Prostate gland (tissue), 2 donors: ENCODE data around the gene NARF. TPM values are rescaled to one million over a fixed set of nuclear protein-coding genes. Genes with fewer than 3 reads are reported as not detected.
A peak's percentile ranks its signal among the peaks of the same experiment; 100 is the strongest.
"Not testable (repeated sequence)": the region's sequence is repeated elsewhere in the genome, so short reads cannot be mapped to it uniquely, and the experiment has no call there.

ENCODE experiments used
- DNase-seq: peaks from one replicate; pipeline ENCODE4 v3.0.0-alpha.2; 2019; ENCODE audit warnings: low spot score
- H3K27ac ChIP-seq, 2 donors: fragments of 200-600 bp; sonication (generic); 2 replicates each; pipeline ENCODE4 v1.5.1; 2017 to 2019
- H3K27me3 ChIP-seq: fragments of 200-600 bp; sonication (generic); replicated peaks from 2 replicates; pipeline ENCODE4 v1.5.1; 2019; ENCODE audit not compliant: insufficient read depth
- H3K36me3 ChIP-seq, 2 donors: fragments of 200-600 bp; sonication (generic); 1 replicate in 1 of 2; 2 replicates in 1 of 2; pipeline versions ENCODE4 v1.5.1 to v1.8.1; 2017 to 2019
- H3K4me1 ChIP-seq: fragments of 200-600 bp; sonication (generic); replicated peaks from 2 replicates; pipeline ENCODE4 v1.5.1; 2019
- H3K4me3 ChIP-seq, 2 donors: fragments of 200-600 bp; sonication (generic); 2 replicates each; pipeline ENCODE4 v1.5.1; 2017 to 2019
- H3K9me3 ChIP-seq: fragments of 200-600 bp; sonication (generic); 2 replicates; pipeline ENCODE4 v1.5.1; 2017
- POLR2A ChIP-seq: fragments of 450-650 bp; IDR thresholded peaks from one replicate; pipeline ENCODE4 v1.6.1; 2016; ENCODE audit warnings: antibody characterized with exemption, mild to moderate bottlenecking
- POLR2AphosphoS5 ChIP-seq: sonication (generic); formaldehyde crosslinking; IDR thresholded peaks from one replicate; pipeline ENCODE4 v1.6.1; 2017; ENCODE audit warnings: antibody characterized with exemption
- WGBS: methylation state at CpG from one replicate; pipeline ENCODE4 v1.1.5; 2018; 5-methylcytosine and 5-hydroxymethylcytosine counted together
- intact Hi-C: fragments of 100-400 bp; cut with DNase I; formaldehyde crosslinking; loops from one replicate; pipeline ENCODE4 v1.14.2; 2022
- small RNA-seq, 2 donors: library from RNA; depleted of rRNA; stranded (forward); fragments of <200 nt; gene quantifications; one replicate each; pipeline ENCODE3, GENCODE V24; 2016
- total RNA-seq, 2 donors: library from RNA; depleted of rRNA; stranded (reverse); fragments of >200 nt; gene quantifications; one replicate each; pipeline ENCODE4 v1.1.0, GENCODE V29; 2016
- TF ChIP-seq, protein P1 (sequence below), 4 experiments: fragments of 200-600 bp in 2 of 4; fragments of 450-650 bp in 2 of 4; sonication (generic) in 2 of 4; IDR thresholded peaks; 1 replicate in 3 of 4; 2 replicates in 1 of 4; pipeline ENCODE4 v1.5.1; 2016 to 2019; ENCODE audit warnings: antibody characterized with exemption in 4 of 4, mild to moderate bottlenecking in 2 of 4, moderate library complexity in 2 of 4

NARF gene
- total RNA-seq, 2 donors from 2014 or later: 38.4 to 68.1 TPM

DNA sequence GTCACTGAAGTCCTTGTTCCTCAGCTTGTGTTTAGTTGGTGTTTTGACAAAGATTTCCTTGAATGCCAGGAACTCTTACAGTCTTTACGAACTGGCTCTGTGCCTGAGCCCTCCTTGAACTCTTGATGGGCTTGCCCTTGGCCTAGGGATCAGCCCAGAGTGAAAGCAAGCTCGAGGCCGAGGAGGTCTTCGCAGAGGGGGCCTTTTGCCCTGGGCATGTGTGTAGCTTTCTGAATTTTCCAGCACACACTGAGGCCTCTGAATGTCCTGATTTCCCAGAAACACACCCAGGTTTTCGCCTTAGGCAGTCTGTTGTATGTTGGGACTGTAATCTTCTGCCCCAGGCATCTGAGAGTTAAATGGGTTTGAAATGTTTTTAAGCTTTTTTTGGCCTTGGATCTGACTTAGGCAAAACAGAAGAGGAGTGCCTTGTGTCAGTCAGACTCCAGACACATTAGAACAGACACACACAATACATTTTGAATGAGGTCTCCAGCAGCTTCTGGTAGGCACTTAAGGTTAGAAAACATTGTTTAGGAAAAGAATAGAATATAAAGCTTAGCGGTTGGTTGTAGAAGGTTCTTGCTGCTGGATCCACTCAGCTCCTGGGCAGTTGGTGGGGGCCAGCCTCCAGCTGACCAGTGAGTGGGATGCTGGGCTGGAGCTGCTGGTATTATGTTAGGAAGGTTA is 78.1 kb downstream of the NARF start:
- no peaks in the 10 kb centered on the region for H3K36me3 ChIP-seq
- intact Hi-C loops: loop anchor here (5.0 kb wide), 1 partner anchor 39 kb away; no protein-coding TSS in a partner anchor
- TF ChIP-seq POLR2A: no peak
- no peak for TF ChIP-seq POLR2AphosphoS5
- TF ChIP-seq, protein P1, sequence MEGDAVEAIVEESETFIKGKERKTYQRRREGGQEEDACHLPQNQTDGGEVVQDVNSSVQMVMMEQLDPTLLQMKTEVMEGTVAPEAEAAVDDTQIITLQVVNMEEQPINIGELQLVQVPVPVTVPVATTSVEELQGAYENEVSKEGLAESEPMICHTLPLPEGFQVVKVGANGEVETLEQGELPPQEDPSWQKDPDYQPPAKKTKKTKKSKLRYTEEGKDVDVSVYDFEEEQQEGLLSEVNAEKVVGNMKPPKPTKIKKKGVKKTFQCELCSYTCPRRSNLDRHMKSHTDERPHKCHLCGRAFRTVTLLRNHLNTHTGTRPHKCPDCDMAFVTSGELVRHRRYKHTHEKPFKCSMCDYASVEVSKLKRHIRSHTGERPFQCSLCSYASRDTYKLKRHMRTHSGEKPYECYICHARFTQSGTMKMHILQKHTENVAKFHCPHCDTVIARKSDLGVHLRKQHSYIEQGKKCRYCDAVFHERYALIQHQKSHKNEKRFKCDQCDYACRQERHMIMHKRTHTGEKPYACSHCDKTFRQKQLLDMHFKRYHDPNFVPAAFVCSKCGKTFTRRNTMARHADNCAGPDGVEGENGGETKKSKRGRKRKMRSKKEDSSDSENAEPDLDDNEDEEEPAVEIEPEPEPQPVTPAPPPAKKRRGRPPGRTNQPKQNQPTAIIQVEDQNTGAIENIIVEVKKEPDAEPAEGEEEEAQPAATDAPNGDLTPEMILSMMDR (IDR thresholded peaks at IDR 0.05): no peak
- H3K27ac ChIP-seq: peak overlapping the region; percentile 81 to 90
- H3K27me3 ChIP-seq: no peaks in the 10 kb centered on the region
- no peak for DNase-seq
- no peaks in the 10 kb centered on the region for H3K9me3 ChIP-seq
- WGBS: 21% methylated on average over 6 of the region's 6 CpGs
- H3K4me3 ChIP-seq: no peak overlapping the region
- H3K4me1 ChIP-seq: peaks cover 15% of the 10 kb centered on the region

DNA sequence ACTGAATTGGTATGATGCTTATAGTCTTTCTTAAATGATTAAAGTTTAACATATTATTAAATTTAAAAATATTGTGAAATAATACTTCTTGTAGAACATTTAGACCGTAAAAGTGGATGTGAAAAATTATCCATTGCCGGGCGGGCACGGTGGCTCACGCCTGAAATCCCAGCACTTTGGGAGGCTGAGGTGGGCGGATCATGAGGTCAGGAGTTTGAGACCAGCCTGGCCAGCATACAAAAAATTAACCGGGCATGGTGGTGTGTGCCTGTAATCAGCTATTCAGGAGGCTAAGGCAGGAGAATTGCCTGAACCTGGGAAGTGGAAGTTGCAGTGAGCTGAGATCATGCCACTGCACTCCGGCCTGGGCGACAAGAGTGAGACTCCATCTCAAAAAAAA is 78.7 kb downstream of the NARF start:
- H3K4me1 ChIP-seq: peaks cover 15% of the 10 kb centered on the region
- intact Hi-C loops: loop anchor here (5.0 kb wide), 1 partner anchor 40 kb away; no protein-coding TSS in a partner anchor
- H3K9me3 ChIP-seq, H3K4me3 ChIP-seq, H3K36me3 ChIP-seq, H3K27me3 ChIP-seq, DNase-seq: not testable (repeated sequence)
- WGBS: 67% methylated on average over 9 of the region's 9 CpGs
- peak overlapping the region; percentile 81 to 90 for H3K27ac ChIP-seq

DNA sequence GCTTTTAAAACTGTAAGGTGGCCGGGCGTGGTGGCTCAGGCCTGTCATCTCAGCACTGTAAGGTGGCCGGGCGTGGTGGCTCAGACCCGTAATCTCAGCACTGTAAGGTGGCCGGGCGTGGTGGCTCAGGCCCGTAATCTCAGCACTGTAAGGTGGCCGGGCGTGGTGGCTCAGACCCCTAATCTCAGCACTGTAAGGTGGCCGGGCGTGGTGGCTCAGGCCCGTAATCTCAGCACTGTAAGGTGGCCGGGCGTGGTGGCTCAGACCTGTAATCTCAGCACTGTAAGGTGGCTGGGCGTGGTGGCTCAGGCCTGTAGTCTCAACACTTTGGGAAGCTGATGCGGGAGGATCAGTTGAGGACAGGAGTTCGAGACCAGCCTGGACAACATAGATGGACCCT is 80.5 kb downstream of the NARF start:
- H3K36me3 ChIP-seq, H3K27ac ChIP-seq, H3K4me3 ChIP-seq, H3K9me3 ChIP-seq, DNase-seq, H3K27me3 ChIP-seq: not testable (repeated sequence)
- intact Hi-C loops: loop anchor here (5.0 kb wide), 1 partner anchor 42 kb away; no protein-coding TSS in a partner anchor
- H3K4me1 ChIP-seq: peaks cover 15% of the 10 kb centered on the region
- 89% methylated on average over 18 of the region's 18 CpGs for WGBS

Small RNA genes lying within 50 kb of the gene (small RNA-seq; reads per million reads assigned to genes)
- 0 reads per million in 2 donors for gene RF00019

Other genes starting within 250 kb of the NARF start
- gene CCDC57, start 245.9 kb upstream of the NARF start, total RNA-seq: 10 to 100 TPM; 57.6 to 62.8 TPM
- 10 to 100 TPM in 1 of 2 donors, 1 to 10 TPM in 1; 5.0 to 69.2 TPM for gene SLC16A3, start 229.7 kb upstream of the NARF start, total RNA-seq
- gene CSNK1D, start 185.0 kb upstream of the NARF start, total RNA-seq: 100 to 1,000 TPM in 1 of 2 donors, 10 to 100 TPM in 1; 80.3 to 155 TPM
- gene CD7, start 141.1 kb upstream of the NARF start, total RNA-seq: 1 to 10 TPM in 1 of 2 donors, not detected in 1; 2.8 TPM
- gene SECTM1, start 125.0 kb upstream of the NARF start, total RNA-seq: 10 to 100 TPM in 1 of 2 donors, 1 to 10 TPM in 1; 9.0 to 12.5 TPM
- 10 to 100 TPM in 1 of 2 donors, not detected in 1; 10.6 TPM for gene TEX19, start 99.5 kb upstream of the NARF start, total RNA-seq
- not detected for gene UTS2R, start 87.0 kb upstream of the NARF start, total RNA-seq
- 100 to 1,000 TPM in 1 of 2 donors, 10 to 100 TPM in 1; 76.1 to 145 TPM for gene HEXD, start 40.4 kb upstream of the NARF start, total RNA-seq
- gene OGFOD3, start 40.2 kb upstream of the NARF start, total RNA-seq: 10 to 100 TPM; 41.0 to 65.8 TPM
- gene CYBC1, start 8.0 kb upstream of the NARF start, total RNA-seq: 10 to 100 TPM; 74.3 to 81.8 TPM
- 10 to 100 TPM; 47.9 to 85.5 TPM for gene FOXK2, start 61.0 kb downstream of the NARF start, total RNA-seq
- 100 to 1,000 TPM in 1 of 2 donors, 10 to 100 TPM in 1; 97.8 to 146 TPM for gene WDR45B, start 189.7 kb downstream of the NARF start, total RNA-seq
- 10 to 100 TPM; 23.8 to 34.9 TPM for gene RAB40B, start 240.0 kb downstream of the NARF start, total RNA-seq